ENCODE measurements around the gene IGF2BP1.

GRCh38 chr17:49085565-49086315, 88.6 kb downstream of the IGF2BP1 start:
- TF ChIP-seq CTCF (IDR thresholded peaks at IDR 0.05; ENCODE audit: insufficient read depth, low read length, poor library complexity, severe bottlenecking) (no peak), EZH2phosphoT487 (conservative IDR thresholded peaks at IDR 0.05; ENCODE audit: low read length) (no peak)

Data from SU-DHL-6 (cell line).